NCI-H1048 (cell line): Measurements from ENCODE around the gene IGFBP4.
"Not testable (repeated sequence)": the region's sequence is repeated elsewhere in the genome, so short reads cannot be mapped to it uniquely, and the experiment has no call there.

Experiments used
- DNase-seq: peaks from one replicate; lab custom pipeline; 2025; lab: John Stamatoyannopoulos, UW

IGFBP4 gene

GRCh38 chr17:40443196-40443987, at the start of gene IGFBP4:
Gene IGFBP4, plus strand, starts transcription at chr17:40443450. Its CDS starts 286 bp downstream, at chr17:40443736.
- no peak for DNase-seq

GRCh38 chr17:40399185-40399584, 44.1 kb upstream of the IGFBP4 start:
- DNase-seq: no peak

- no peak for DNase-seq
These were observed 40.6 kb upstream of the IGFBP4 start for GRCh38 chr17:40402668-40403067.

- DNase-seq: no peak
These were observed 39.2 kb upstream of the IGFBP4 start for GRCh38 chr17:40404003-40404402.

- DNase-seq: no peak
These were observed 35.8 kb upstream of the IGFBP4 start for GRCh38 chr17:40407460-40407859.

- not testable (repeated sequence) for DNase-seq
These were observed 33.7 kb upstream of the IGFBP4 start for GRCh38 chr17:40409540-40409939.

- no peak for DNase-seq
These were observed 33.2 kb upstream of the IGFBP4 start for GRCh38 chr17:40410082-40410481.

- no peak for DNase-seq
These were observed 31.4 kb upstream of the IGFBP4 start for GRCh38 chr17:40411821-40412220.

GRCh38 chr17:40412880-40413279, 30.4 kb upstream of the IGFBP4 start:
- no peak for DNase-seq

GRCh38 chr17:40414312-40414711, 28.9 kb upstream of the IGFBP4 start:
- not testable (repeated sequence) for DNase-seq

- no peak for DNase-seq
These were observed 27.9 kb upstream of the IGFBP4 start for GRCh38 chr17:40415390-40415789.

- DNase-seq: no peak
These were observed 26.6 kb upstream of the IGFBP4 start for GRCh38 chr17:40416671-40417070.

GRCh38 chr17:40417258-40417608, 26.0 kb upstream of the IGFBP4 start:
- no peak for DNase-seq

GRCh38 chr17:40417609-40418427, 25.4 kb upstream of the IGFBP4 start, which contains the start of gene TOP2A:
Gene TOP2A, minus strand, starts transcription at chr17:40417896. Its CDS starts 105 bp downstream, at chr17:40417791.
- peak; percentile 97 for DNase-seq

- DNase-seq: no peak
These were observed 24.9 kb upstream of the IGFBP4 start for GRCh38 chr17:40418428-40418706.

GRCh38 chr17:40419559-40420331, 23.5 kb upstream of the IGFBP4 start:
- no peak for DNase-seq

- DNase-seq: no peak
These were observed 20.1 kb upstream of the IGFBP4 start for GRCh38 chr17:40422990-40423633.

GRCh38 chr17:40425741-40426140, 17.5 kb upstream of the IGFBP4 start:
- no peak for DNase-seq

GRCh38 chr17:40427002-40427491, 16.2 kb upstream of the IGFBP4 start:
- DNase-seq: no peak

- no peak for DNase-seq
These were observed 12.7 kb upstream of the IGFBP4 start for GRCh38 chr17:40430272-40431230.

- no peak for DNase-seq
These were observed 12.0 kb upstream of the IGFBP4 start for GRCh38 chr17:40431231-40431602.
